MV-4-11 (cell line): ENCODE results near the gene ITGA7.

Experiments
- DNase-seq: peaks from one replicate; lab custom pipeline; 2025; lab: John Stamatoyannopoulos, UW

The ITGA7 gene

GRCh38 chr12:55718624-55719275, 11.0 kb upstream of the ITGA7 start:
- DNase-seq, result no peak

GRCh38 chr12:55718015-55718414, 10.3 kb upstream of the ITGA7 start:
- no peak for DNase-seq

- no peak for DNase-seq
These were observed 9.6 kb upstream of the ITGA7 start for GRCh38 chr12:55717011-55718007.

GRCh38 chr12:55716582-55716957, 8.9 kb upstream of the ITGA7 start:
- no peak for DNase-seq

- DNase-seq, result peak; percentile 87
These were observed 8.3 kb upstream of the ITGA7 start, which contains the start of gene BLOC1S1 for GRCh38 chr12:55715833-55716581. TSS of gene BLOC1S1 (plus strand) at chr12:55716046. CDS start at chr12:55716052, 6 bp downstream.

GRCh38 chr12:55715169-55715764, 7.6 kb upstream of the ITGA7 start:
- DNase-seq, result no peak

GRCh38 chr12:55713721-55714120, 6.0 kb upstream of the ITGA7 start:
- no peak for DNase-seq

- no peak for DNase-seq
These were observed 5.2 kb upstream of the ITGA7 start for GRCh38 chr12:55712700-55713415.

- no peak for DNase-seq
These were observed 4.3 kb upstream of the ITGA7 start for GRCh38 chr12:55711786-55712553.

- DNase-seq, result peak; percentile 49
These were observed 1.1 kb upstream of the ITGA7 start for GRCh38 chr12:55708695-55709233.

- peak; percentile 59 for DNase-seq
These were observed 459 bp downstream of the ITGA7 start for GRCh38 chr12:55707219-55707671.

GRCh38 chr12:55706568-55707218, 1.0 kb downstream of the ITGA7 start:
- DNase-seq, result no peak

- no peak for DNase-seq
These were observed 1.8 kb downstream of the ITGA7 start for GRCh38 chr12:55705782-55706402.

GRCh38 chr12:55704824-55705718, 2.6 kb downstream of the ITGA7 start:
- no peak for DNase-seq

- no peak for DNase-seq
These were observed 3.6 kb downstream of the ITGA7 start for GRCh38 chr12:55703901-55704761.

GRCh38 chr12:55703288-55703687, 4.4 kb downstream of the ITGA7 start:
- DNase-seq, result no peak

- no peak for DNase-seq
These were observed 4.8 kb downstream of the ITGA7 start for GRCh38 chr12:55702861-55703260.
